SK-N-SH treated with all-trans-retinoic acid at 6 μM for 48 hours (cell line): ENCODE measurements around the gene SDCCAG8.
A peak's percentile ranks its signal among the peaks of the same experiment; 100 is the strongest.

Experiments used
- ATAC-seq: fragments of 200-7000 bp; cut with Tn5 transposase; 3 replicates; pipeline ENCODE4 v1.9.1; 2020; ENCODE audit warnings: mild to moderate bottlenecking, moderate library complexity
- ARNTL ChIP-seq: fragments of 450-650 bp; formaldehyde crosslinking; IDR thresholded peaks from 2 replicates; pipeline ENCODE4 v1.5.0; 2020; ENCODE audit warnings: low read depth, mild to moderate bottlenecking, moderate library complexity, borderline replicate concordance
- BACH2 ChIP-seq: fragments of 250-450 bp; sonication (Bioruptor Pico); IDR thresholded peaks from 2 replicates; pipeline ENCODE4 v1.9.0; 2021; ENCODE audit warnings: mild to moderate bottlenecking, borderline replicate concordance
- CREB5 ChIP-seq: fragments of 250-450 bp; sonication (Bioruptor Pico); IDR thresholded peaks from 2 replicates; pipeline ENCODE4 v1.5.1; 2020; ENCODE audit warnings: low read depth, mild to moderate bottlenecking, moderate library complexity
- CSDC2 ChIP-seq: fragments of 250-450 bp; sonication (Bioruptor Pico); IDR thresholded peaks from 2 replicates; pipeline ENCODE4 v1.5.0; 2020; ENCODE audit warnings: mild to moderate bottlenecking, moderate library complexity
- ESRRG ChIP-seq: fragments of 250-450 bp; sonication (Bioruptor Pico); IDR thresholded peaks from 2 replicates; pipeline ENCODE4 v1.6.1; 2021; ENCODE audit warnings: mild to moderate bottlenecking
- GLIS3 ChIP-seq: fragments of 250-450 bp; sonication (Bioruptor Pico); IDR thresholded peaks from 2 replicates; pipeline ENCODE4 v1.5.0; 2020; ENCODE audit warnings: mild to moderate bottlenecking, moderate library complexity
- ISL1 ChIP-seq: fragments of 250-450 bp; sonication (Bioruptor Pico); IDR thresholded peaks from 2 replicates; pipeline ENCODE4 v2.1.2; 2022; ENCODE audit warnings: mild to moderate bottlenecking, moderate library complexity
- OSR1 ChIP-seq: fragments of 250-450 bp; sonication (Bioruptor Pico); IDR thresholded peaks from 2 replicates; pipeline ENCODE4 v1.8.0; 2022; ENCODE audit warnings: moderate library complexity, mild to moderate bottlenecking, inconsistent platforms
- PATZ1 ChIP-seq: fragments of 250-450 bp; sonication (Bioruptor Pico); IDR thresholded peaks from 2 replicates; pipeline ENCODE4 v1.8.0; 2020; ENCODE audit warnings: mild to moderate bottlenecking, moderate library complexity, borderline replicate concordance
- POU6F1 ChIP-seq: fragments of 250-450 bp; sonication (Bioruptor Pico); IDR thresholded peaks from 2 replicates; pipeline ENCODE4 v1.8.0; 2021; ENCODE audit warnings: low read depth, mild to moderate bottlenecking, moderate library complexity, borderline replicate concordance
- PPARA ChIP-seq: fragments of 250-450 bp; sonication (Bioruptor Pico); IDR thresholded peaks from 2 replicates; pipeline ENCODE4 v1.5.0; 2020; ENCODE audit warnings: mild to moderate bottlenecking, borderline replicate concordance
- RARB ChIP-seq: fragments of 250-450 bp; sonication (Bioruptor Pico); IDR thresholded peaks from 2 replicates; pipeline ENCODE4 v1.8.0; 2021; ENCODE audit warnings: mild to moderate bottlenecking, moderate library complexity
- SNAI2 ChIP-seq: fragments of 250-450 bp; sonication (Bioruptor Pico); IDR thresholded peaks from 2 replicates; pipeline ENCODE4 v1.5.0; 2020; ENCODE audit warnings: mild to moderate bottlenecking, moderate library complexity
- TCF4 ChIP-seq: fragments of 250-450 bp; sonication (Bioruptor Pico); IDR thresholded peaks from 2 replicates; pipeline ENCODE4 v1.8.0; 2021; ENCODE audit warnings: mild to moderate bottlenecking, moderate library complexity, borderline replicate concordance
- TSHZ2 ChIP-seq: fragments of 250-450 bp; sonication (Bioruptor Pico); IDR thresholded peaks from 2 replicates; pipeline ENCODE4 v1.5.0; 2020; ENCODE audit warnings: mild to moderate bottlenecking, moderate library complexity
- ZC3H10 ChIP-seq: fragments of 250-450 bp; sonication (Bioruptor Pico); IDR thresholded peaks from 2 replicates; pipeline ENCODE4 v1.5.1; 2021; ENCODE audit warnings: mild to moderate bottlenecking, moderate library complexity
- ZFP3 ChIP-seq: fragments of 250-450 bp; sonication (Bioruptor Pico); IDR thresholded peaks from 2 replicates; pipeline ENCODE4 v1.5.0; 2020; ENCODE audit warnings: mild to moderate bottlenecking, moderate library complexity
- ZFP30 ChIP-seq: fragments of 450-650 bp; formaldehyde crosslinking; IDR thresholded peaks from 2 replicates; pipeline ENCODE4 v1.5.0; 2022; ENCODE audit warnings: mild to moderate bottlenecking, moderate library complexity
- ZNF70 ChIP-seq: fragments of 450-650 bp; formaldehyde crosslinking; IDR thresholded peaks from 2 replicates; pipeline ENCODE4 v1.5.0; 2020; ENCODE audit warnings: mild to moderate bottlenecking, moderate library complexity
- ZNF8 ChIP-seq: fragments of 450-650 bp; formaldehyde crosslinking; IDR thresholded peaks from 2 replicates; pipeline ENCODE4 v1.5.0; 2020; ENCODE audit warnings: mild to moderate bottlenecking, moderate library complexity

Gene SDCCAG8

GRCh38 chr1:243332440-243332839, 76.6 kb downstream of the SDCCAG8 start:
- no peak for TF ChIP-seq TCF4 (CRISPR knock-in tag)
- TF ChIP-seq ARNTL = no peak
- no peak for TF ChIP-seq OSR1
- TF ChIP-seq ZNF70 (CRISPR knock-in tag) = no peak
- no peak for TF ChIP-seq PATZ1
- TF ChIP-seq CREB5 (CRISPR knock-in tag) = no peak
- no peak for TF ChIP-seq TSHZ2 (CRISPR knock-in tag)
- no peak for TF ChIP-seq ESRRG
- no peak for TF ChIP-seq RARB (CRISPR knock-in tag)
- TF ChIP-seq SNAI2 = no peak
- ATAC-seq = no peak

DNA sequence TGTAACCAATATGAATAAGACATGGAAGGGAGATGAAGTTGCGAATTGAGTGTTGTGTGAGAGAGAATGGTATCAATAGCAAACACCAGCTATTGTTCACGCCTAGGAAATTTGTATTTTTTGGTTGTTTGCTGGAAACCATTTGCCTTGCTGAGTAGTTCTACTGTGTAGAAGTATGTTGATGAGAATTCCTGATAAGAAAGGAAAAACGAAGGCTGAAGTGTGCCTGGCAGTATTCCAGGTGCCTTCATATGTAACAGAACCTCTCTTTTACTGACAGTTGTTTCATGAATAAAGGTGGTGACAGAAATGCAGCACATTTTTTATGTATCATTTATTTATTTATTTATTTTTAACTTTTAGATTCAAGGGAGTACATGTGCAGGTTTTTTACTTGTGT, 79.5 kb downstream of the SDCCAG8 start:
- no peak for TF ChIP-seq POU6F1 (CRISPR knock-in tag)
- no peak for TF ChIP-seq ZC3H10 (CRISPR knock-in tag)
- no peak for TF ChIP-seq ZNF8 (CRISPR knock-in tag)
- no peak for TF ChIP-seq ISL1 (CRISPR knock-in tag)
- TF ChIP-seq CREB5 (CRISPR knock-in tag) = no peak
- no peak for TF ChIP-seq OSR1
- no peak for TF ChIP-seq TSHZ2 (CRISPR knock-in tag)
- no peak for TF ChIP-seq CSDC2 (CRISPR knock-in tag)
- TF ChIP-seq PPARA (CRISPR knock-in tag) = no peak
- TF ChIP-seq ARNTL = no peak
- no peak for TF ChIP-seq SNAI2
- TF ChIP-seq ZNF70 (CRISPR knock-in tag) = no peak
- no peak for TF ChIP-seq GLIS3 (CRISPR knock-in tag)
- no peak for TF ChIP-seq ZFP3 (CRISPR knock-in tag)
- peak; percentile 50 for ATAC-seq

- no peak for ATAC-seq
- TF ChIP-seq ZFP3 (CRISPR knock-in tag) = no peak
- TF ChIP-seq ZFP30 (CRISPR knock-in tag) = no peak
- TF ChIP-seq TSHZ2 (CRISPR knock-in tag) = no peak
- no peak for TF ChIP-seq PATZ1
- TF ChIP-seq ZNF8 (CRISPR knock-in tag) = no peak
- TF ChIP-seq OSR1 = no peak
- no peak for TF ChIP-seq BACH2 (CRISPR knock-in tag)
- no peak for TF ChIP-seq GLIS3 (CRISPR knock-in tag)
These were observed 80.3 kb downstream of the SDCCAG8 start for GRCh38 chr1:243336163-243336562.
